Pulmonary artery endothelial cell (primary cell): ENCODE measurements around the gene PCDH9. TPM values are rescaled to one million over a fixed set of nuclear protein-coding genes. Genes with fewer than 3 reads are reported as not detected.

Source experiments
- DNase-seq: peaks from one replicate; pipeline ENCODE4 v3.0.0-alpha.2; 2011; ENCODE audit warnings: low read depth, low spot score
- total RNA-seq: library from RNA; depleted of rRNA; stranded (reverse); fragments of >200 nt; gene quantifications from 2 replicates; pipeline ENCODE4 v1.2.3, GENCODE V29; 2014

PCDH9 gene
- total RNA-seq, 1 donor from 2014 or later, result 2.9 TPM

GRCh38 chr13:66482836-66483235 lies 747.3 kb downstream of the PCDH9 start:
- DNase-seq, result no peak

GRCh38 chr13:66477816-66478215 lies 752.3 kb downstream of the PCDH9 start:
- DNase-seq, result no peak

GRCh38 chr13:66475061-66475460 lies 755.1 kb downstream of the PCDH9 start:
- no peak for DNase-seq

- DNase-seq, result no peak
These were observed 760.4 kb downstream of the PCDH9 start for GRCh38 chr13:66469745-66470144.

- DNase-seq, result no peak
These were observed 761.5 kb downstream of the PCDH9 start for GRCh38 chr13:66468656-66469055.

- DNase-seq, result no peak
These were observed 767.9 kb downstream of the PCDH9 start for GRCh38 chr13:66462187-66462586.

- no peak for DNase-seq
These were observed 769.1 kb downstream of the PCDH9 start for GRCh38 chr13:66461021-66461420.

GRCh38 chr13:66459634-66460033 lies 770.5 kb downstream of the PCDH9 start:
- DNase-seq, result no peak

GRCh38 chr13:66459143-66459542 lies 771.0 kb downstream of the PCDH9 start:
- no peak for DNase-seq

GRCh38 chr13:66446413-66446812 lies 783.7 kb downstream of the PCDH9 start:
- no peak for DNase-seq

- no peak for DNase-seq
These were observed 786.2 kb downstream of the PCDH9 start for GRCh38 chr13:66443926-66444325.

- DNase-seq, result no peak
These were observed 789.2 kb downstream of the PCDH9 start for GRCh38 chr13:66440938-66441337.

GRCh38 chr13:66430728-66431127 lies 799.4 kb downstream of the PCDH9 start:
- no peak for DNase-seq

- DNase-seq, result no peak
These were observed 799.9 kb downstream of the PCDH9 start for GRCh38 chr13:66430269-66430668.

GRCh38 chr13:66429156-66429555 lies 801.0 kb downstream of the PCDH9 start:
- DNase-seq, result no peak

- DNase-seq, result no peak
These were observed 802.7 kb downstream of the PCDH9 start for GRCh38 chr13:66427458-66427861.

GRCh38 chr13:66425741-66426140 lies 804.4 kb downstream of the PCDH9 start:
- no peak for DNase-seq

- DNase-seq, result no peak
These were observed 805.7 kb downstream of the PCDH9 start for GRCh38 chr13:66424422-66424821.

- no peak for DNase-seq
These were observed 814.7 kb downstream of the PCDH9 start for GRCh38 chr13:66415444-66415843.

GRCh38 chr13:66414066-66414800 lies 815.9 kb downstream of the PCDH9 start:
- no peak for DNase-seq

- no peak for DNase-seq
These were observed 819.8 kb downstream of the PCDH9 start for GRCh38 chr13:66410314-66410713.

- DNase-seq, result no peak
These were observed 820.6 kb downstream of the PCDH9 start for GRCh38 chr13:66409542-66409941.

- DNase-seq, result no peak
These were observed 823.0 kb downstream of the PCDH9 start for GRCh38 chr13:66407128-66407527.
